Activated T-helper 1 cell treated with Interleukin-2 at 50 U/mL for 16 hours (primary cell): ENCODE measurements around the gene RAD50.
"Not testable (repeated sequence)": the region's sequence is repeated elsewhere in the genome, so short reads cannot be mapped to it uniquely, and the experiment has no call there.

Experiments
- DNase-seq: peaks from one replicate; pipeline ENCODE4 v3.0.0-alpha.2; 2020; ENCODE audit warnings: low read depth

The RAD50 gene

GRCh38 chr5:132556763-132557477 lies at the start of gene RAD50:
RAD50 (plus strand) TSS chr5:132556977; CDS start chr5:132557325, 348 bp downstream.
- DNase-seq = peak; percentile 87

- DNase-seq = no peak
Measured at GRCh38 chr5:132510076-132510475, 46.7 kb upstream of the RAD50 start.

DNA sequence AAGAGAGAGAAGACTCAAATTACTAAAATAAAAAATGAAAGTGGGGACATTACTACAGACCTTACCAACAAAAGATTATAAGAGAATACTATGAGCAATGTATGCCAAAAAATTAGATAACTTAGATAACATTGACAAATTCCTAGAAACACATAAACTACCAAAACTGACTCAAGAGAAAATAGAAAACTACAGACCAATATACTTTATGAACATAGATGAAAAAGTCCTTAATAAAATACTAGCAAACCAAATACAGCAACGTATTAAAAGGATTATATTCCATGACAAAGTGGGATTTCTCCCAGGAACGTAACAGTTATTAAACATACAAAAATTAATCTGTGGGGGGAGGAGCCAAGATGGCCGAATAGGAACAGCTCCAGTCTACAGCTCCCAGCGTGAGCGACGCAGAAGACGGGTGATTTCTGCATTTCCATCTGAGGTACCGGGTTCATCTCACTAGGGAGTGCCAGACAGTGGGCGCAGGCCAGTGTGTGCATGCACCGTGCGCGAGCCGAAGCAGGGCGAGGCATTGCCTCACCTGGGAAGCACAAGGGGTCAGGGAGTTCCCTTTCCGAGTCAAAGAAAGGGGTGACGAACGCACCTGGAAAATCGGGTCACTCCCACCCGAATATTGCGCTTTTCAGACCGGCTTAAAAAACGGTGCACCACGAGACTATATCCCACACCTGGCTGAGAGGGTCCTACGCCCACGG lies 43.0 kb upstream of the RAD50 start:
- not testable (repeated sequence) for DNase-seq

- DNase-seq = not testable (repeated sequence)
Measured at GRCh38 chr5:132522067-132522466, 34.7 kb upstream of the RAD50 start.

DNA sequence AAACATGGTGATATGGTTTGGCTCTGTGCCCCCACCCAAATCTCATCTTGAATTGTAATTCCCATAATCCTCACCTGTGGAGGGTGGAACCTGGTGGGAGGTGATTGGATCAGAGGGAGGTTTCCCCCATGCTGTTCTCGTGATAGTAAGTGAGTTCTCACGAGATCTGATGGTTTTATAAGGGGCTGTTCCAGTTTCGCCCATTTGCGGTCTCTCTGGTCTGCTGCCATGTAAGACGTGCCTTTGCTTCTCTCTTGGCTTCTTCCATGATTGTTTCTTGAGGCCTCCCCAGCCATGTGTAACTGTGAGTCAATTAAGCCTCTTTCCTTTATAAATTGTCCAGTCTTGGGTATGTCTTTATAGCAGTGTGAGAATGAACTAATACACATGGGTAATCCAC lies 31.9 kb upstream of the RAD50 start:
- DNase-seq = not testable (repeated sequence)

DNA sequence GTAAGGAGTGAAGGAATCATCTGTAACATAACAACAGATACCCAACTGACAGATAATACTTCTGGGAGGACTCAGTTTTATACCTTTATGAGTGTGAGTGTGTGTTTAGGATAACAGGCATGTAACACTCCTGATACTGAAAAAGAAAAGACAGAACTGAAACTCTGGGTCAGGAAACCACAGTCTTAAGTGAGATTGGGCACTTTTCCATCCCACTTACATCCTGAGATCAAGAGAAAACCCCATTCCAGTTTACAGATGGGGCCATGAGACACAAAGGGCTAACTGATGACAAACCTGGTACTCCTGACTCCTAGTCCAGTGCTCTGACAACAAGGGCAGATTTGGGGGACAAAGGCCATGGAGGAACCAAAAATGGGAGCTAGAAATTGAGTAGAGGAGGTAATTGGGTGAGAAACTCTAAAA lies 31.5 kb upstream of the RAD50 start:
- no peak for DNase-seq

GRCh38 chr5:132526290-132526973 lies 30.3 kb upstream of the RAD50 start:
- DNase-seq = no peak

DNA sequence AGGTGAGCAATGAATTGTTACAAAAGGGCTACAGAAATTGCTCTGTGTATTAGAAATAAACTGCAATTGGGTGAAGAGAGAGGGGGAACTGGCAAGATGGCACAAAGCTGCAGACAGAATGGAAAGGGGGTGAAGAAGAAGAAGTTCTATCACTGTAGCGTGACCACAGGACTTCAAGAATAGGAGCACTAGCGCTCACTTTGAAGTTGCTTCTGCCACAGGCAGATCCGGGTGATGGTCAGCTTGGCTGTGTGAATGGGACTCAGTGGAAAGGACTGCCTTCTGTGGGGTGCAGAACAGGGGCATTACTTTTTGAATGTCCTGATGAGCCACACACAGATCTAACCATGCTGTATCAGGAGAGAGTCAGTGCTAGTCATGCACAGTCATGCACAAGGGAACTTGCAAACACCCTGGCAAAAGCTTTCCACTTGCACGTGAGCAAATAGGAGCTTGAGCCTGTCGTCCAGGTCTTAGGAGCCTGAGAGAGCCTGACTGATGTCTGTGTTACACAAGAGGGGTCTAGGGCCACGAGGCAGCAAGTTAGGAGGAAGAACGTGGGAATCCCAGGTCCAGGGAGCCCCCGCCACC lies 29.7 kb upstream of the RAD50 start:
- DNase-seq = no peak

DNA sequence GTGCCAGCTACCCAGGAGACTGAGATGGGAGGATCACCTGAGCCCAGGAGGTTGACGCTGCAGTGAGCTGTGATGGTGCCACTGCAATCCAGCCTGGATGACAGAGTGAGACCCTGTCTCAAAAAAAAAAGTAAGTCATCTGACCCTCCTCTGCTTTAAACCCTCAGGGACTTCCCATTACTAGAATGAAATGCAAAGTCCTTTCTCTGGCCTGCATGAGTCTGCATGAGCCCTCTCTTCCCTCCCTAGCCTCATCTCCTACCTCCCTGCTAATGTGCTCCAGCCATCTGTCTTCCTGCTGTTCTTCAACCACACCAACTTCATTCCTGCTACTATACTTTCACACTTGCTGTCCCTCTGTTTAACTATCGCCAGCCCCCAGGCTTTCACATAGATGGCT lies 28.8 kb upstream of the RAD50 start:
- DNase-seq = no peak

- DNase-seq = no peak
Measured at GRCh38 chr5:132528866-132529634, 27.7 kb upstream of the RAD50 start.

GRCh38 chr5:132530946-132531345 lies 25.8 kb upstream of the RAD50 start:
- no peak for DNase-seq

GRCh38 chr5:132539716-132540115 lies 17.1 kb upstream of the RAD50 start:
- no peak for DNase-seq

DNA sequence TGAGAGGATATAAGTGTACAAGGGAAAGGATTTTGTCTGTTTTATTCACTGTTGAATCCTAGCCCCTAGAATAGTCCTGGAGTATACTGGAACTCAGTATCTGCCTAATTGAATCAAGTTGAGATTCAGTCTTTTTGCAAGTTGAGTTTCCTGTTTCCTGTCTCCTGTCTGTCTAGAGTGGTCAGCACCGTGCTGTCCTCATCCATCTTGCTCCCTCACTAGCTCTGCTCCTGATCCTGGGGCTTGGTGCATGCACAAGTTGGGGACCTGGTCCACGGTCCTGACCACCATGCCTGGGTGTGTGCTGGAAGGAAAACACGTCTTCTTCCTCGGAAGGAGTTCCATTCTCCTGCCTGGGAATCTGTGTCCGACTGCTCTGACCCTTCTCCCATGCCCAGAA lies 16.6 kb upstream of the RAD50 start:
- DNase-seq = no peak

DNA sequence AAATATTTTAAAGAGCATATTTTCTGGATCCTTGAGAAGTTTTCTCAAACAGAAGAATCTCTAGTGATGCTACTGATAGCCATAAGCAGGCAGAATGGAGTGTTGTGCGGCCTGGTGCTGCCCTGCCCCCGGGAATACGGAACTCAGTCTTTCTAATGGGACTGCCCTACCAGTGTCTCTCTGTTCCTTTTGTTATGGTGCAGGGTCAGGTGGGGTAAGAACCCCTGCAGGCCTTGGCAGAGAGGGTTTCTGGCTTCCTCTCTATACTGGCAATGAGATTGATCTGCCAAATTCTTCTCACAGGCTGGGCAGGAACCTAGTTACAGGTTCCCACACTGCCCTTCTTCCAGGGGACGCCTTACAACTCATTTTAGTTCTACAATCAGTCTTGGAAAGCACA lies 16.0 kb upstream of the RAD50 start:
- DNase-seq = no peak

DNA sequence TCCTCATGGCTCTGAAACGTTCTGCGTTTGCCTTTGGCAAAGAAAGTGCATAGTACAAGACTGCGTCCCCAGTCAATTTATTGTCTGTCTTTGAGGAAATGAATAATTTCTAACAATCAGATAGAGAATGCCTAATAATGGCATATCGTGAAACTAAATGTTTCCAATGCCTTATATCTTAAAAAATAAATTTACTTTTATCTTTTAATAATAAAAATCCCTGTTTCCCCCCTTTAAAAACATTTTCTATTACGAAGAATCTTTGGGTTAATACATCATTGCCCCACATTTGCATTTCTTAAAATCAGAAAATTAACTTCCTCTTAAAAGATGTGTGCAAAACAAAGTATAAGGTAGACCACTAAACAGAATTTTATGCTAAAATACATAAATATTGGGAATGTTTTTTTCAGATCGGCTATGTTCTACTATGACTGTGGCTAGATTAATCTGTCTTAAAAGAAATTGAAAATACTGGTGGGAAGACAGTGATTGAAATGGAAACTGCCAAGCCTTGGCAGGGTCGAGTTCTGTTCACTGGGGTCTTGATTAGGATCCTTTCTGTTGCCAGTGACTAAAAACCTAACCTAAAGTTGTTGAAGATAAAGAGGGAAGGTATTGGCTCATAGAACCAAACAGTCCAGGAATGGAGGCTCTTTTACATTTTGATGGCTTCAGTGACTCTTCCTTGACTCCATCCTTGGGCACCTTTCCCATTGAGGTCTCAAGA lies 13.1 kb upstream of the RAD50 start, which contains the start of gene IL5:
TSS of gene IL5 (minus strand) at position 51 of the 730 bp plus-strand sequence. CDS start at position 7, 44 bp downstream.
- DNase-seq = no peak

- DNase-seq = no peak
Measured at GRCh38 chr5:132546108-132546507, 10.7 kb upstream of the RAD50 start.

DNA sequence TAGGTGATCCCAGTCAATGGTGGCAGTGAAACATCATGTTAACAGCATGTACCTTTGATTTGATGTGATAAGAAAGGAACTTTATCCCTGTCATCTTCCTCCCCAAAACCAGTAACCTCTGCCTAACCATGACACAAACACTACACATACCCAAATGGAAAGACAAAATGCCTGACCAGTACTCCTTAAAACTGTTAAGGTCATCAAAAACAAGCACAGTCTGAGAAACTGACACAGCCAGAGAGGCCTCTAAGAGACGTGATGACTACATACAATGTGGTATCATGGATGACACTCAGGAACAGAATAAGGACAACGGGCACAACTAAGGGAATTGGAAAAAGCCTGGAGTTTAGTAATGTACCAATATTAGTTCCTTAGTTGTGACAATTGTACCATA lies 9.5 kb upstream of the RAD50 start:
- no peak for DNase-seq

DNA sequence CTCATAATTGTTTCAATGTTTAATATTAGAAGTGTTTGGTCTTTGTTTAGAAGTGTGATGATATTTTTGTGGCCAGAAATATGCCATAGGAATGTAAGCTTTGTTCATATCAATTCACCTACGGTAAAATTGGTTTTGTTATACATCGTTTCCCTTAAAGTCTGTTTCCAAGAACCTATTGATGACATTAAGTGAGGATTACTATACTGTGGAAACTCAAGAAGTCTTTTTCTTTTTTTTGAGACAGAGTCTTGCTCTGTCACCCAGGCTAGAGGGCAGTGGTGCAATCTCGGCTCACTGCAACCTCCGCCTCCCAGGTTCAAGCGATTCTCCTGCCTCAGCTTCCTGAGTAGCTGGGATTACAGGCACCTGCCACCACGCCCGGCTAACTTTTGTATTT lies 7.9 kb upstream of the RAD50 start:
- not testable (repeated sequence) for DNase-seq

GRCh38 chr5:132549576-132549975 lies 7.2 kb upstream of the RAD50 start:
- no peak for DNase-seq

- no peak for DNase-seq
Measured at GRCh38 chr5:132556153-132556762, 519 bp upstream of the RAD50 start.
